Measurements from ENCODE around the gene CABCOCO1. TPM values are rescaled to one million over a fixed set of nuclear protein-coding genes. Genes with fewer than 3 reads are reported as not detected.

The CABCOCO1 gene
- total RNA-seq, 1 experiment from 2014 or later, result not detected

DNA sequence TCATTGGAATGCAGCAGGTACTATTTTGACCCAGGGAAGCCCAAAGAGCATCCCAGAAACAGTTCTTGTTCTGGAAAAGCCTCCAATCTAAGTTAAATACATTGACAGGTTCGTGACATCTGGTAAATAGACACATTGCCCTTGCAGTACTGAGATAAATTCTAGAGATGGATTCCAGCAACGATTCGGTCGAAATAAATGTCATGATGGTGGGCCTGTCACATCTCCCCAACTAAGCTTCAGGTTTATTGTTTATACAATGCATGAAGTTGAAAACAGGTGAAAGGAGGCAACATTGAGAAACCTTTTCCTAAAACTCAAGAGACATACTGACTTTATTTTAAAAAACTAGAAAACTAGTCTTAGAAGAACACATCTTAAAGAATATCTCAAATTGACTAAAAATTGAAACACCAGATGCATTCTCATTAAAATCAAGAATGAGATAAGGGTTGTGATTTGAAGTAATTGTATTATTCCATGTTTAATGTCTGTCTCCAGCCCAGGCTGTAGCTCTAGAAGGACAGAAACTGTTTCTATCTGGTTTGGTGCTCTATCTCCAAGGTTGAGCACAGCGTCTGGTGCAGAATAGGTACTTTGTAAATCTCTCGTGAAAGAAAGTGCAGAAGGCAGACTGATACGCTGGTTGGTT, 114.0 kb downstream of the CABCOCO1 start:
- peaks cover 14% of the 10 kb centered on the region for H3K4me1 ChIP-seq (ENCODE audit: insufficient read depth, low read length, poor library complexity, severe bottlenecking)

DNA sequence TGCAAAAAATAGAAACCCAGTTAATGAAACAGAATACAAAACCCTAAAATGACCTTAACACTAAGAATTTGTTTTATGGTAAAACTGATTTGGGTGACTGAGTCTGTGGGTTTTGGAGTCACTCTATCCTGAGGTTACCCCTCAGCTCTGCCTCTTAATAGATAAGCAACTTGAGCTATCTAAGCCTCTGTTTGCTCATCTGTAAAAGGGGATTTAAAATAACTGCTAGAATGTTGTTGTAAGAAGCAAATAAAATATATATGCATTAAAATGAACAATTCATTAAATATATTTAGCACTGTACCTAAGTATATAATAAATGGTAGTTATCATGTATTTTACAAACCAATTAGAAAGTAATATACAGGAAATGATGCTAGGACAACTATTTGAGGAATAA, 115.4 kb downstream of the CABCOCO1 start:
- DNase-seq (ENCODE audit: low spot score), result no peak
- intact Hi-C loops (cut with micrococcal nuclease; ENCODE audit: unreplicated experiment), result no loop called here

More for the DNA sequence above, 114.0 kb downstream of the CABCOCO1 start:
- no TSS peak for BruUV-seq (replicated peaks)
- Histone ChIP-seq H3K9me3 (ENCODE audit: low read depth, low read length, poor library complexity, severe bottlenecking) (no peaks in the 10 kb centered on the region), H3K27me3 (replicated peaks; ENCODE audit: insufficient read depth, low read depth, low read length, poor library complexity) (no peaks in the 10 kb centered on the region), H3K27ac (ENCODE audit: low read depth, low read length, poor library complexity, severe bottlenecking) (no peak overlapping the region), H3K4me3 (ENCODE audit: low read depth, low read length, poor library complexity, severe bottlenecking) (no peak overlapping the region), H3K36me3 (ENCODE audit: insufficient read depth, low read length, poor library complexity, severe bottlenecking) (no peaks in the 10 kb centered on the region)
- intact Hi-C loops (cut with micrococcal nuclease; ENCODE audit: unreplicated experiment), result no loop called here
- no peak for DNase-seq (ENCODE audit: low spot score)
- CTCF ChIA-PET, result no interaction called here
- POLR2A ChIA-PET (ENCODE audit: low non-redundant PET), result no interaction called here
- TF ChIP-seq, protein P1, sequence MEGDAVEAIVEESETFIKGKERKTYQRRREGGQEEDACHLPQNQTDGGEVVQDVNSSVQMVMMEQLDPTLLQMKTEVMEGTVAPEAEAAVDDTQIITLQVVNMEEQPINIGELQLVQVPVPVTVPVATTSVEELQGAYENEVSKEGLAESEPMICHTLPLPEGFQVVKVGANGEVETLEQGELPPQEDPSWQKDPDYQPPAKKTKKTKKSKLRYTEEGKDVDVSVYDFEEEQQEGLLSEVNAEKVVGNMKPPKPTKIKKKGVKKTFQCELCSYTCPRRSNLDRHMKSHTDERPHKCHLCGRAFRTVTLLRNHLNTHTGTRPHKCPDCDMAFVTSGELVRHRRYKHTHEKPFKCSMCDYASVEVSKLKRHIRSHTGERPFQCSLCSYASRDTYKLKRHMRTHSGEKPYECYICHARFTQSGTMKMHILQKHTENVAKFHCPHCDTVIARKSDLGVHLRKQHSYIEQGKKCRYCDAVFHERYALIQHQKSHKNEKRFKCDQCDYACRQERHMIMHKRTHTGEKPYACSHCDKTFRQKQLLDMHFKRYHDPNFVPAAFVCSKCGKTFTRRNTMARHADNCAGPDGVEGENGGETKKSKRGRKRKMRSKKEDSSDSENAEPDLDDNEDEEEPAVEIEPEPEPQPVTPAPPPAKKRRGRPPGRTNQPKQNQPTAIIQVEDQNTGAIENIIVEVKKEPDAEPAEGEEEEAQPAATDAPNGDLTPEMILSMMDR (conservative IDR thresholded peaks at IDR 0.05; ENCODE audit: low read depth, low read length), result no peak
- no peak for TF ChIP-seq EZH2 (IDR thresholded peaks at IDR 0.05; ENCODE audit: borderline replicate concordance, low read depth, low read length, poor library complexity, severe bottlenecking)

DNA sequence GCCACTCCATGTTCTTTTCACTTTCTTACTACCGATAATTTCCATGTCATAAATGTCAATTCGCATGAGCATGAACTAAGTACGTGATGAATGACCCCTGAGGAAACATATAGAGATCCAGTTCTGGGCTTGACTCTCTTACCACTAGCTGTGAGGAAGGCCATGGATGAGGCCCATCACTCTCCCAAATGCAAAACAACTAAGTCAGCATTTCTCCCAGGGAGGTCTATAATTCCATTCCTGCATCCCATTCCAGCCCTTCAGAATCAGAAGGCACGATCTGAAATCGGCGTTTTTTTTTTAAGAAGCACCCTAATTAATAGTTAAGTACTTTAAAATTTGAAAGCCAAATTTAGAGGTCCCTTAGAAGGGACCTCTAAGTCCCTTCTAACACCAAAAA, 116.5 kb downstream of the CABCOCO1 start:
- CTCF ChIA-PET, result interaction anchor here (0.6 kb wide), 1 partner anchor 30 kb away, joined by 3 read pairs; no protein-coding TSS in a partner anchor
- H3K27me3 ChIP-seq (replicated peaks; ENCODE audit: insufficient read depth, low read depth, low read length, poor library complexity), result no peaks in the 10 kb centered on the region
- no peak overlapping the region for H3K4me3 ChIP-seq (ENCODE audit: low read depth, low read length, poor library complexity, severe bottlenecking)
- H3K9me3 ChIP-seq (ENCODE audit: low read depth, low read length, poor library complexity, severe bottlenecking), result no peaks in the 10 kb centered on the region
- no peaks in the 10 kb centered on the region for H3K36me3 ChIP-seq (ENCODE audit: insufficient read depth, low read length, poor library complexity, severe bottlenecking)
- POLR2A ChIA-PET (ENCODE audit: low non-redundant PET), result no interaction called here
- intact Hi-C loops (cut with micrococcal nuclease; ENCODE audit: unreplicated experiment), result no loop called here
- peaks cover 14% of the 10 kb centered on the region for H3K4me1 ChIP-seq (ENCODE audit: insufficient read depth, low read length, poor library complexity, severe bottlenecking)
- no peak for DNase-seq (ENCODE audit: low spot score)
- H3K27ac ChIP-seq (ENCODE audit: low read depth, low read length, poor library complexity, severe bottlenecking), result no peak overlapping the region
- BruUV-seq (replicated peaks), result no TSS peak
- TF ChIP-seq, protein P1 (conservative IDR thresholded peaks at IDR 0.05; ENCODE audit: low read depth, low read length), result no peak
- TF ChIP-seq EZH2 (IDR thresholded peaks at IDR 0.05; ENCODE audit: borderline replicate concordance, low read depth, low read length, poor library complexity, severe bottlenecking), result no peak

More for the DNA sequence above, 115.4 kb downstream of the CABCOCO1 start:
- Histone ChIP-seq H3K4me3 (ENCODE audit: low read depth, low read length, poor library complexity, severe bottlenecking) (no peak overlapping the region), H3K4me1 (ENCODE audit: insufficient read depth, low read length, poor library complexity, severe bottlenecking) (peaks cover 14% of the 10 kb centered on the region), H3K9me3 (ENCODE audit: low read depth, low read length, poor library complexity, severe bottlenecking) (no peaks in the 10 kb centered on the region), H3K27ac (ENCODE audit: low read depth, low read length, poor library complexity, severe bottlenecking) (no peak overlapping the region), H3K36me3 (ENCODE audit: insufficient read depth, low read length, poor library complexity, severe bottlenecking) (no peaks in the 10 kb centered on the region), H3K27me3 (replicated peaks; ENCODE audit: insufficient read depth, low read depth, low read length, poor library complexity) (no peaks in the 10 kb centered on the region)
- BruUV-seq (replicated peaks), result no TSS peak
- TF ChIP-seq EZH2 (IDR thresholded peaks at IDR 0.05; ENCODE audit: borderline replicate concordance, low read depth, low read length, poor library complexity, severe bottlenecking), result no peak
- TF ChIP-seq, protein P1 (conservative IDR thresholded peaks at IDR 0.05; ENCODE audit: low read depth, low read length), result no peak
- POLR2A ChIA-PET (ENCODE audit: low non-redundant PET), result no interaction called here
- CTCF ChIA-PET, result no interaction called here

Data from A673 (cell line).